ENCODE measurements around the gene NUDT16L1.

NUDT16L1 gene

DNA sequence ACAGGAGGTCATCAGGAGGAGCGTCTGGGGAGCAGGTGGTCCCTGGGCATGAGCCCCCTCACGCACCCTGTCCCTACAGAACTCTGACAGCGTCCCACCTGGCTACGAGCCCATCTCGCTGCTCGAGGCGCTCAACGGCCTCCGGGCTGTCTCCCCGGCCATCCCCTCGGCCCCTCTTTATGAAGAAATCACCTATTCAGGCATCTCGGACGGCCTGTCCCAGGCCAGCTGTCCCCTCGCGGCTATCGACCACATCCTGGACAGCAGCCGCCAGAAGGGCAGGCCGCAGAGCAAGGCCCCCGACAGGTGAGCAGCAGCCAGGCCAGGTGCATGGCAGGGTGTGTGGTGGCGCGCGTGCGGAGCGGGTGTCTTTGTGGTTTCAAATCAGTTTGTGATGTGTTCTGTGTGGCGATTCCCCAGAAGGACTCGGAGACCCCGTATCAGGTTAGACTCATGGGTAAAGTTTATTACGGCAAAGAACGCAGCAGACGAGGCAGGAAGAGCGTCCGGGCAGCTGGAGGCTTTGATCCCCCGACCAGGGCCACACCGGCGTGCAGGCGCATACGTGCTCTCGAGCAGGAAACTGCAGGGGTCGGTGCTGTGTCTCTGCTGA, 11.8 kb upstream of the NUDT16L1 start:
- Histone ChIP-seq H2AFZ (ENCODE audit: low read depth, low read length) (no peak overlapping the region), H3K79me2 (ENCODE audit: low read length) (no peaks in the 10 kb centered on the region), H3K4me1 (ENCODE audit: low read length) (no peaks in the 10 kb centered on the region), H3K27ac (ENCODE audit: low read length) (no peak overlapping the region), H3K4me3 (ENCODE audit: low read length) (no peak overlapping the region), H3K27me3 (ENCODE audit: low read depth, low read length) (no peaks in the 10 kb centered on the region), H3K9ac (ENCODE audit: low read length) (no peak overlapping the region), H3K4me2 (ENCODE audit: low read length) (no peak overlapping the region), H3K9me3 (ENCODE audit: insufficient read depth, low read length) (no peaks in the 10 kb centered on the region), H3K36me3 (replicated peaks; ENCODE audit: low read depth, low read length) (peaks cover 4% of the 10 kb centered on the region), H4K20me1 (ENCODE audit: insufficient read depth, low read length) (no peaks in the 10 kb centered on the region)
- TF ChIP-seq, protein P1, sequence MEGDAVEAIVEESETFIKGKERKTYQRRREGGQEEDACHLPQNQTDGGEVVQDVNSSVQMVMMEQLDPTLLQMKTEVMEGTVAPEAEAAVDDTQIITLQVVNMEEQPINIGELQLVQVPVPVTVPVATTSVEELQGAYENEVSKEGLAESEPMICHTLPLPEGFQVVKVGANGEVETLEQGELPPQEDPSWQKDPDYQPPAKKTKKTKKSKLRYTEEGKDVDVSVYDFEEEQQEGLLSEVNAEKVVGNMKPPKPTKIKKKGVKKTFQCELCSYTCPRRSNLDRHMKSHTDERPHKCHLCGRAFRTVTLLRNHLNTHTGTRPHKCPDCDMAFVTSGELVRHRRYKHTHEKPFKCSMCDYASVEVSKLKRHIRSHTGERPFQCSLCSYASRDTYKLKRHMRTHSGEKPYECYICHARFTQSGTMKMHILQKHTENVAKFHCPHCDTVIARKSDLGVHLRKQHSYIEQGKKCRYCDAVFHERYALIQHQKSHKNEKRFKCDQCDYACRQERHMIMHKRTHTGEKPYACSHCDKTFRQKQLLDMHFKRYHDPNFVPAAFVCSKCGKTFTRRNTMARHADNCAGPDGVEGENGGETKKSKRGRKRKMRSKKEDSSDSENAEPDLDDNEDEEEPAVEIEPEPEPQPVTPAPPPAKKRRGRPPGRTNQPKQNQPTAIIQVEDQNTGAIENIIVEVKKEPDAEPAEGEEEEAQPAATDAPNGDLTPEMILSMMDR (IDR thresholded peaks at IDR 0.05; ENCODE audit: low read depth, low read length), result no peak
- TF ChIP-seq EZH2phosphoT487 (IDR thresholded peaks at IDR 0.05; ENCODE audit: low read depth), result no peak

- TF ChIP-seq, protein P1 (IDR thresholded peaks at IDR 0.05; ENCODE audit: low read depth, low read length), result no peak
- no peak for TF ChIP-seq EZH2phosphoT487 (IDR thresholded peaks at IDR 0.05; ENCODE audit: low read depth)
- Histone ChIP-seq H3K27me3 (ENCODE audit: low read depth, low read length) (no peaks in the 10 kb centered on the region), H3K9ac (ENCODE audit: low read length) (no peak overlapping the region), H3K4me2 (ENCODE audit: low read length) (no peak overlapping the region), H3K4me1 (ENCODE audit: low read length) (no peaks in the 10 kb centered on the region), H2AFZ (ENCODE audit: low read depth, low read length) (no peak overlapping the region), H4K20me1 (ENCODE audit: insufficient read depth, low read length) (no peaks in the 10 kb centered on the region), H3K27ac (ENCODE audit: low read length) (no peak overlapping the region), H3K36me3 (replicated peaks; ENCODE audit: low read depth, low read length) (peaks cover 4% of the 10 kb centered on the region), H3K9me3 (ENCODE audit: insufficient read depth, low read length) (no peaks in the 10 kb centered on the region), H3K79me2 (ENCODE audit: low read length) (no peaks in the 10 kb centered on the region), H3K4me3 (ENCODE audit: low read length) (no peak overlapping the region)
Measured at GRCh38 chr16:4682084-4682591, 11.2 kb upstream of the NUDT16L1 start.

- Histone ChIP-seq H3K9ac (ENCODE audit: low read length) (no peak overlapping the region), H3K4me2 (ENCODE audit: low read length) (no peak overlapping the region), H3K36me3 (replicated peaks; ENCODE audit: low read depth, low read length) (peaks cover 4% of the 10 kb centered on the region), H2AFZ (ENCODE audit: low read depth, low read length) (no peak overlapping the region), H3K4me1 (ENCODE audit: low read length) (no peaks in the 10 kb centered on the region), H3K79me2 (ENCODE audit: low read length) (no peaks in the 10 kb centered on the region), H3K4me3 (ENCODE audit: low read length) (no peak overlapping the region), H4K20me1 (ENCODE audit: insufficient read depth, low read length) (no peaks in the 10 kb centered on the region), H3K9me3 (ENCODE audit: insufficient read depth, low read length) (no peaks in the 10 kb centered on the region), H3K27ac (ENCODE audit: low read length) (no peak overlapping the region), H3K27me3 (ENCODE audit: low read depth, low read length) (no peaks in the 10 kb centered on the region)
- TF ChIP-seq EZH2phosphoT487 (IDR thresholded peaks at IDR 0.05; ENCODE audit: low read depth), result no peak
- TF ChIP-seq, protein P1 (IDR thresholded peaks at IDR 0.05; ENCODE audit: low read depth, low read length), result 0 out of 2 replicates have a peak, but pooled peaks have one; percentile 10
Measured at GRCh38 chr16:4682616-4683254, 10.6 kb upstream of the NUDT16L1 start.

- H3K9me3 ChIP-seq (ENCODE audit: insufficient read depth, low read length), result no peaks in the 10 kb centered on the region
- H3K4me2 ChIP-seq (ENCODE audit: low read length), result no peak overlapping the region
- H3K4me3 ChIP-seq (ENCODE audit: low read length), result no peak overlapping the region
- no peaks in the 10 kb centered on the region for H3K79me2 ChIP-seq (ENCODE audit: low read length)
- H4K20me1 ChIP-seq (ENCODE audit: insufficient read depth, low read length), result no peaks in the 10 kb centered on the region
- H3K36me3 ChIP-seq (replicated peaks; ENCODE audit: low read depth, low read length), result peaks cover 4% of the 10 kb centered on the region
- H3K27ac ChIP-seq (ENCODE audit: low read length), result no peak overlapping the region
- TF ChIP-seq EZH2phosphoT487 (IDR thresholded peaks at IDR 0.05; ENCODE audit: low read depth), result no peak
- TF ChIP-seq, protein P1 (IDR thresholded peaks at IDR 0.05; ENCODE audit: low read depth, low read length), result no peak
- no peaks in the 10 kb centered on the region for H3K27me3 ChIP-seq (ENCODE audit: low read depth, low read length)
- no peak overlapping the region for H3K9ac ChIP-seq (ENCODE audit: low read length)
- H2AFZ ChIP-seq (ENCODE audit: low read depth, low read length), result no peak overlapping the region
- H3K4me1 ChIP-seq (ENCODE audit: low read length), result no peaks in the 10 kb centered on the region
Measured at GRCh38 chr16:4683255-4684057, 9.9 kb upstream of the NUDT16L1 start.

All from OCI-LY3 (cell line).